GM10847 (cell line): ENCODE measurements around the gene DIS3L2.
"Not testable (repeated sequence)": the region's sequence is repeated elsewhere in the genome, so short reads cannot be mapped to it uniquely, and the experiment has no call there.

ENCODE experiments used
- POLR2A ChIP-seq: IDR thresholded peaks from 2 replicates; pipeline ENCODE4 v1.6.1; 2011; ENCODE audit not compliant: insufficient read length; ENCODE audit errors: extremely low read depth

DIS3L2 gene

GRCh38 chr2:232365621-232366321, 404.3 kb downstream of the DIS3L2 start:
- TF ChIP-seq POLR2A, result no peak

DNA sequence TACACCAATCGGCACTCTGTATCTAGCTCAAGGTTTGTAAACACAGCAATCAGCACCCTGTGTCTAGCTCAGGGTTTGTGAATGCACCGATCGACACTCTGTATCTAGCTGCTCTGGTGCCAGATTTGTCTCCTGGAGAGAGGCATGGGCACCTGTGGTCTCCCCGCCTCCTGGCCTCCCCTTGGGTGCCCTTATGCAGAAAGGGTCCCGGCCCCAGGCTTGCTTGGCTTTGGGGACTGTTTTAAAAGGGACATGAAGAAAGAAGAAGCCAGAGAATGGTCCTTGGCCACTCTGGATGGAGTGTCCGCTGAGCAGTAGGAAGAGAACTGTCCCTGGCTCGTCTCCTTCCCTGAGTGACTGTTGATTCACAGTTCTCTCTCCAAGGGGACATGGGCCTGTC, 405.5 kb downstream of the DIS3L2 start:
- no peak for TF ChIP-seq POLR2A

GRCh38 chr2:232367591-232368233, 406.2 kb downstream of the DIS3L2 start:
- no peak for TF ChIP-seq POLR2A

DNA sequence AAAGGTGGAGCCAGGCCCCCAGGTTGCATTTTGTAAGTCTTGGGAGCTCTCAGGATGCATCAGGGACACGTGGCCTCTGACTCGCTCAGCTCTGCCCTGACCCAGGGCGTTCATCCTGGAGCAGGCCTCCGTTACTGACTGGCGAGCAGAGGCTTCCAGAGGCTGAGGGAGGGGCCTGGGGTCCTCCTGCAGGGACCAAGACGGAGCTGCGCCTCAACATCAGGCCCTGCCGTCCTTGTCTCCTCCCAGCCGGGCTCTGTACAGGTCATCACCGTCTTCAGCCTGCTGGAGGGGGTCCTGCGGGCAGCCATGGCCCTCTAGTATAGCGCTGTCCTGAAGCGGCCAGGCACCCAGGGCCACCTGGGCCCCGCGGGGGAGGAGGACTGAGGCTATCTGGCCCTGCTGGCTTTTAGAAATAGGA, 406.8 kb downstream of the DIS3L2 start:
- no peak for TF ChIP-seq POLR2A

- TF ChIP-seq POLR2A, result no peak
Observed at GRCh38 chr2:232369126-232369951, 407.8 kb downstream of the DIS3L2 start.

DNA sequence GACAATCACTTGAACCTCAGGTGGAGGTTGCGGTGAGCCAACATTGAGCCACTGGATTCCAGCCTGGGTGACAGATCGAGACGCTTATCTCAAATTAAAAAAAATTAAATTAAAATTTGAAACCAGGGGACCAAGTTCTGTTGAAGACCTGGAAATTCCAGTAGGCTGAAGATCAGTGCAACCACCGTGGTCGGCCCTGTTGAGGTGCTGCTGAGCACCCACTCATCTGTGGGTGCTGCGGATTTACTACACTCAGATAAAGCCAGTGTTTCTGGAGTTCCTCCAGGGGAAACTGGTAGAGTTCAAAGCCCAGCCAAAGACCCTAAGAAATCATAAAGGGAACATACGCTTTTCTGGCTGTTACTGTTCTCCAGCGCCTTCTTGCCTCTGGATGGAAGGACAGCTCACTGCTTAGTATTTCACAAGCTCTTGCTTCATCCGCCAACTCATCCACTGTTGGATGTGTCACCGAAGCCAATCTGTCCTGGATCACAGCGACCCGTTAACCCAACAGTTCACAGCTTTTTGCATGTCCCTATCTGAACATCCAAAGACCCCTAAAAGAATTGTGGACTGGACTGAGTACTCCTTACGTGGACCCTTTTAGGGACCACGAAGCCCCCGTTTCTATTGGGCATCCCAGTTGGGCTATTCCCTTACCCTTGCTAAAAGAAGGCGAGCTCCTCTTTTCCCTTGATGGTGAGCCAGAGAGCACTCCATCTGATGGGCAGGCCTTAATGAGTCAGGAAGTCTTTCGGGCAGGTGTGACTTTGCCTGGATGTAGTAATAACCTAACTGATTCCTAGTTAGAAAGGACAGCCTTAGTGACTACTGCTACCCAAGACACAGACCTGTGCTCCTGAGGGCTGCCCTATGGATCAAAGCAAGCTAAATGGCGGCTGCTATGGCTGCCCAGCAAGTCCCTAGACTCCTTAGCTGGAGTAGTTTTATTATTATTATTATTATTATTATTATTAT, 411.0 kb downstream of the DIS3L2 start:
- TF ChIP-seq POLR2A, result no peak

DNA sequence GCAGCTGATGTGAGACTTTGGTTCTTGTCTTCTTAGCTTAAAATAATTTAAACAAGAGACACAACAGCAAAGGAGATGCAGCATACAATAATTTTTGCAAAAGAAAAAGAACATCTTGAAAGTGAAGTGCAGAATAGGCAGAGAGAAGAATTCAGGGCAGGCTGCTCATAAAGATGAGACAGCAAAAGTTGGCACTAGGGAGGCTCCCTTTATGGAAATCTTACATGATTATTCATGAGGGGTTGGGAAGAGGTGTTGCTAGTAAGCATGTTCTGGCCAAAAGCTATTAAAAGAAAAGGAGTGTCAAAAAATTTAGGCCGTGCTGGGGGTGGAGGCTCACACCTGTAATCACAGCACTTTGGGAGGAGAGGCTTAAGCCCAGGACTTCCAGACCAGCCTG, 412.8 kb downstream of the DIS3L2 start:
- no peak for TF ChIP-seq POLR2A

DNA sequence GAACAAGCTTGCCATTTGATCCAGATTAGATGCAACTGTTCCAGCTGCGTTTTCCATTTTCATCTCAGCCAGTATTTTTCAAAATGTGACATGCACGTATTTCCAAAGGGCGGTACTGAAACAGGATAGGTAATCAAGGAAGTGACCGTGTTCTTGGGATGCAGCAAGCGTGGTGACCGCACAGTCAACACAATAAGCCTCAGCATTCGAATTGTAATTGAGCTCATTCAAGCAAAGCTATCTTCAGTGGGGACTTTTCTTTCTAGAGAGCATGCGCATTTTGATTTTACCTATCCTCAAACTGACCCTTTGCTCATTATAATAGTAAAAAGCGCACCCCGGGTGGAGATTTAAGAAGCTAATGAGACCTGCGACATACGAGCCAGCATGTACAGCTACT, 413.7 kb downstream of the DIS3L2 start:
- TF ChIP-seq POLR2A, result no peak

- TF ChIP-seq POLR2A, result no peak
Observed at GRCh38 chr2:232376260-232376659, 414.7 kb downstream of the DIS3L2 start.

DNA sequence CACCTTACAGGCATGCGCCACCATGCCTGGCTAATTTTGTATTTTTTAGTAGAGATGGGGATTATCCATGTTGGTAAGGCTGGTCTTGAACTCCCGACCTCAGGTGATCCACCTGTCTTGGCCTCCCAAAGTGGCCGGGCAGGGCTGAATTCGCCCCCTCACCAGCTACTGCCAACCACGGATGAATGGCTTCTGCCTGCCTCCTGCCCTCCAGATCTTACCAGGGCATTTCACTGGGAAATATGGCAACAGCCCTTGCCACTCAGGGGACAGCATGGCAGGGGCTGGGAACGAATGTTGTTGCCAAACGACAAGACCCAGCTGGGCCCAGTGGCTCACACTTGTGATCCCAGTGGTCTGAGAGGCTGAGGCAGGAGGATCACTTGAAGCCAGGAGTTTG, 415.2 kb downstream of the DIS3L2 start:
- no peak for TF ChIP-seq POLR2A

GRCh38 chr2:232377319-232377718, 415.8 kb downstream of the DIS3L2 start:
- no peak for TF ChIP-seq POLR2A

DNA sequence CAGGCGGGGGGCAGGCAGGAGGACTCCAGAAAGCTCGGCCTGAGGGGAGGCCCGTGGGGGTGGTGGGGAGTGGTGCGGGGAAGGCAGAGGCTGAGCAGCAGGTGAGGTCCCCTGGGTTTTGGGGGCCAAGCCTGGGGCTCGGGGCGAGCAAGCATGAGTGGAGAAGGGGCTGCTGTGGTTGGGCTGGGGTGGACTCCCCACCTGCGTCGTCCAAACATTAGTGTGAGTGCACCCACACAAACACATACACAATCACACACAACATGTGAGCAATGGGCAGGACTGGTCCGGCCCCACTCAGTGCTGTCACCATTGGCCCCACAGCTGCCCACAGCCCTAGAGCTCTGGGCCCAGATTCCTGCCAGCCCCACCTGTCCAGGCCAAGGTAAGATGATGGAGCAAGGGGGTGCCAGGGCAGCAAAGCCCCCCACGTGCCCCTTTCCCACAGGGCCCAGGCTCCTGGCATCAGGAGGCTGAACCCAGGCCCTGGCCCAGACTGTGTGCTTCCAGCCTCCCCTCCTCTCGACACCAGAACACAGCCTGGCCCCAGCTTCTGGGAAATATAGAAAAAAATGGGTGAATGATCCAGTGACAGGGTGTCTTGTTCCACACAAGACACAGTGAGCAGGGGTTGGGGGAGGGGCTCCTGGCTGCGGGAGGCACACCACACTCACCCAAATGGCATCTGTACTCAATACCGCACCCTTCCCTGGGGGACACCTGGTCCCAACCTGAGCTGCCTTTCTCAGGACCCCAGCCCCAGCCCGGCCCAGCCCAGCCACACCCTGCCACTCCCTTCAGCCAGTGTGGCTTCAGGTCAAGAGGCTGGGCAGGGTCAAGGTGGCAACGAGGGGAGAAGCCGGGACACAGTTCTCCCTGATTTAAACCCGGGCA, 416.6 kb downstream of the DIS3L2 start:
- TF ChIP-seq POLR2A, result no peak

DNA sequence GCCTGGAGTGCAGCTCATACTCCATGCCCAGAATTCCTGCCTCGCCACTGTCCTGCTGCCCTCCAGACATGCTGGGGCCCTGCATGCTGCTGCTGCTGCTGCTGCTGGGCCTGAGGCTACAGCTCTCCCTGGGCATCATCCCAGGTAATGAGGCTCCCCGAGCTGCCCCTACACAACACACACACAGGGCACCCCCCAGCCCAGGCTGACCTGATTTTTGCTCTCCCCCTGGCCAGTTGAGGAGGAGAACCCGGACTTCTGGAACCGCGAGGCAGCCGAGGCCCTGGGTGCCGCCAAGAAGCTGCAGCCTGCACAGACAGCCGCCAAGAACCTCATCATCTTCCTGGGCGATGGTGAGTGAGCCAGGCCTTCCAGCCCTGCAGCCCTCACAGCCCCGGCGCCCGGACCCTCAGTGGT, 417.2 kb downstream of the DIS3L2 start, which contains the start of gene ALPP:
ALPP (plus strand) TSS at position 17 of the 417 bp plus-strand sequence; CDS start at position 69, 52 bp downstream.
- TF ChIP-seq POLR2A, result not testable (repeated sequence)

GRCh38 chr2:232382331-232383225, 421.1 kb downstream of the DIS3L2 start:
- TF ChIP-seq POLR2A, result no peak
